ENCODE data around the gene GGT5.

Gene GGT5

GRCh38 chr22:24232124-24232523 is 12.8 kb downstream of the GGT5 start:
- H2AFZ ChIP-seq (ENCODE audit: low read length), result no peak overlapping the region
- H3K4me1 ChIP-seq (ENCODE audit: low read length), result no peaks in the 10 kb centered on the region
- TF ChIP-seq EZH2phosphoT487 (IDR thresholded peaks at IDR 0.05; ENCODE audit: low read length), result no peak
- no peak for TF ChIP-seq EZH2 (optimal IDR thresholded peaks at IDR 0.05; ENCODE audit: low read depth, low read length)
- TF ChIP-seq CTCF (IDR thresholded peaks at IDR 0.05; ENCODE audit: low read length), result no peak
- H3K36me3 ChIP-seq (replicated peaks; ENCODE audit: insufficient read depth, low read length), result no peaks in the 10 kb centered on the region
- H3K27ac ChIP-seq (ENCODE audit: low read length), result no peak overlapping the region
- H3K4me3 ChIP-seq (ENCODE audit: low read length), result no peak overlapping the region
- no peak overlapping the region for H3K9ac ChIP-seq (ENCODE audit: low read length)
- H3K9me2 ChIP-seq (replicated peaks; ENCODE audit: insufficient read depth, low read length), result no peaks in the 10 kb centered on the region
- H3K4me2 ChIP-seq (ENCODE audit: low read depth, low read length), result no peak overlapping the region
- H3K27me3 ChIP-seq (replicated peaks; ENCODE audit: insufficient read depth, low read length), result no peaks in the 10 kb centered on the region
- H3K9me3 ChIP-seq (replicated peaks; ENCODE audit: insufficient read depth, low read length), result no peaks in the 10 kb centered on the region
- no peaks in the 10 kb centered on the region for H3K79me2 ChIP-seq (ENCODE audit: low read length)
- no peaks in the 10 kb centered on the region for H3F3A ChIP-seq (ENCODE audit: insufficient read depth, low read length)
- no peaks in the 10 kb centered on the region for H4K20me1 ChIP-seq (ENCODE audit: insufficient read depth, low read length)
- no peak for DNase-seq

GRCh38 chr22:24231706-24232105 is 13.2 kb downstream of the GGT5 start:
- Histone ChIP-seq H3K9ac (ENCODE audit: low read length) (no peak overlapping the region), H3K27me3 (replicated peaks; ENCODE audit: insufficient read depth, low read length) (no peaks in the 10 kb centered on the region), H3K27ac (ENCODE audit: low read length) (no peak overlapping the region), H3K4me3 (ENCODE audit: low read length) (no peak overlapping the region), H3K4me1 (ENCODE audit: low read length) (no peaks in the 10 kb centered on the region), H3K9me2 (replicated peaks; ENCODE audit: insufficient read depth, low read length) (no peaks in the 10 kb centered on the region), H3F3A (ENCODE audit: insufficient read depth, low read length) (no peaks in the 10 kb centered on the region), H2AFZ (ENCODE audit: low read length) (no peak overlapping the region), H3K79me2 (ENCODE audit: low read length) (no peaks in the 10 kb centered on the region), H4K20me1 (ENCODE audit: insufficient read depth, low read length) (no peaks in the 10 kb centered on the region), H3K9me3 (replicated peaks; ENCODE audit: insufficient read depth, low read length) (no peaks in the 10 kb centered on the region), H3K4me2 (ENCODE audit: low read depth, low read length) (no peak overlapping the region), H3K36me3 (replicated peaks; ENCODE audit: insufficient read depth, low read length) (no peaks in the 10 kb centered on the region)
- TF ChIP-seq EZH2 (optimal IDR thresholded peaks at IDR 0.05; ENCODE audit: low read depth, low read length) (no peak), CTCF (IDR thresholded peaks at IDR 0.05; ENCODE audit: low read length) (no peak), EZH2phosphoT487 (IDR thresholded peaks at IDR 0.05; ENCODE audit: low read length) (no peak)
- DNase-seq, result no peak

GRCh38 chr22:24230911-24231656 is 13.8 kb downstream of the GGT5 start:
- H3K4me3 ChIP-seq (ENCODE audit: low read length), result no peak overlapping the region
- H3K27me3 ChIP-seq (replicated peaks; ENCODE audit: insufficient read depth, low read length), result no peaks in the 10 kb centered on the region
- DNase-seq, result peak; percentile 40
- no peak overlapping the region for H3K4me2 ChIP-seq (ENCODE audit: low read depth, low read length)
- H3F3A ChIP-seq (ENCODE audit: insufficient read depth, low read length), result no peaks in the 10 kb centered on the region
- no peaks in the 10 kb centered on the region for H3K79me2 ChIP-seq (ENCODE audit: low read length)
- no peak overlapping the region for H3K9ac ChIP-seq (ENCODE audit: low read length)
- H3K36me3 ChIP-seq (replicated peaks; ENCODE audit: insufficient read depth, low read length), result no peaks in the 10 kb centered on the region
- no peaks in the 10 kb centered on the region for H3K9me2 ChIP-seq (replicated peaks; ENCODE audit: insufficient read depth, low read length)
- no peak overlapping the region for H3K27ac ChIP-seq (ENCODE audit: low read length)
- no peaks in the 10 kb centered on the region for H3K9me3 ChIP-seq (replicated peaks; ENCODE audit: insufficient read depth, low read length)
- TF ChIP-seq EZH2phosphoT487 (IDR thresholded peaks at IDR 0.05; ENCODE audit: low read length) (no peak), CTCF (IDR thresholded peaks at IDR 0.05; ENCODE audit: low read length) (peak; percentile 53)
- no peak overlapping the region for H2AFZ ChIP-seq (ENCODE audit: low read length)
- H4K20me1 ChIP-seq (ENCODE audit: insufficient read depth, low read length), result no peaks in the 10 kb centered on the region
- no peaks in the 10 kb centered on the region for H3K4me1 ChIP-seq (ENCODE audit: low read length)

Measured in MM.1S (cell line).